ENCODE measurements around the gene VGLL2. TPM values are rescaled to one million over a fixed set of nuclear protein-coding genes. Genes with fewer than 3 reads are reported as not detected.

VGLL2 gene
- total and polyA plus RNA-seq, 2 donors (not counting 3 experiments of a cell fraction or from before 2014, with no cell fraction given): not detected

DNA sequence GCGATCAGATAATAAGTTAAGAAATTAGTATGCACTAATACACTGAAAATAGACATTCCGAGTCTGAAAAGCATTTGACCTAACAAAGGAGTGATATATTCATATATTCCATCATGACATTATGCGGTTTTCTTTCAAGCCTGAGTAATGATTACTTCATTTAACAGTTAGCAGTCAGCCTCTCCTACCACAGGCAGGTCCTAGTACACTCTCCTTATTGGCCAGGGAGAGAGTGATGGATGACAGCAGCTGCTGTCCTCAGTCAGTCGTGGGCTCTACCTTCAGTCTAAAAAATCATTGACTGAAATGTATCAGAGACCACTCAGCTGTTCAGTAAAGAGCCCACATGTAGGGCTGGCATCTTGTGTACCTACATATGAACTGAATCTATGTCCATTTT lies 33.2 kb upstream of the VGLL2 start:
- Histone ChIP-seq H3K36me3 (ENCODE audit: control insufficient read depth in 2 of 2, extremely low read depth in 1 of 2, insufficient read depth in 2 of 2, low read length in 2 of 2) (no peaks in the 10 kb centered on the region), H3K4me2 (ENCODE audit: insufficient read depth, low read length) (no peak overlapping the region), H3K27ac (ENCODE audit: insufficient read depth, low read depth, low read length) (no peak overlapping the region), H4K20me1 (replicated peaks; ENCODE audit: control insufficient read depth, extremely low read depth, insufficient read depth, low read length) (no peaks in the 10 kb centered on the region), H3K9me3 (replicated peaks; ENCODE audit: control insufficient read depth, insufficient read depth, low read length) (no peaks in the 10 kb centered on the region), H2AFZ (ENCODE audit: low read depth, low read length) (no peak overlapping the region), H3K4me1 (ENCODE audit: control insufficient read depth, extremely low read depth, insufficient read depth, low read length) (no peaks in the 10 kb centered on the region), H3K27me3 (ENCODE audit: control insufficient read depth in 2 of 2, insufficient read depth in 2 of 2, low read length in 2 of 2) (no peaks in the 10 kb centered on the region), H3K9ac (replicated peaks; ENCODE audit: extremely low read depth, insufficient read depth, low read length) (no peak overlapping the region), H3K79me2 (ENCODE audit: control insufficient read depth, insufficient read depth, low read length) (no peaks in the 10 kb centered on the region), H3K9me1 (replicated peaks; ENCODE audit: control insufficient read depth, extremely low read depth, insufficient read depth, low read length) (no peaks in the 10 kb centered on the region), H3K4me3 (replicated peaks in 1 of 3; ENCODE audit: insufficient read depth in 1 of 3, low read depth in 1 of 3, low read length in 3 of 3) (no peak overlapping the region)
- ChIA-PET POLR2A (no interaction called here), CTCF (no interaction called here)
- dilution Hi-C loops (cut with MboI; ENCODE audit: extremely low pct_ligation_motif_present, low sequenced_read_pairs) (no loop called here), intact Hi-C loops (cut with micrococcal nuclease) (no loop called here)
- TF ChIP-seq EZH2 (IDR thresholded peaks at IDR 0.05; ENCODE audit: borderline replicate concordance, low read depth, low read length, severe bottlenecking) (no peak), FOS (IDR thresholded peaks at IDR 0.05; ENCODE audit: borderline replicate concordance, insufficient read depth, low read length) (no peak), GATA2 (IDR thresholded peaks at IDR 0.05; ENCODE audit: insufficient read depth, insufficient read length, low read depth, low read length) (no peak), MYC (IDR thresholded peaks at IDR 0.05; ENCODE audit: low read depth, low read length) (no peak), JUN (IDR thresholded peaks at IDR 0.05; ENCODE audit: borderline replicate concordance, insufficient read depth, insufficient read length, low read depth) (no peak), POLR2AphosphoS5 (IDR thresholded peaks at IDR 0.05; ENCODE audit: insufficient read depth, low read depth, low read length) (no peak), POLR2A (IDR thresholded peaks at IDR 0.05; ENCODE audit: low read depth, low read length) (no peak)
- TF ChIP-seq, protein P1, sequence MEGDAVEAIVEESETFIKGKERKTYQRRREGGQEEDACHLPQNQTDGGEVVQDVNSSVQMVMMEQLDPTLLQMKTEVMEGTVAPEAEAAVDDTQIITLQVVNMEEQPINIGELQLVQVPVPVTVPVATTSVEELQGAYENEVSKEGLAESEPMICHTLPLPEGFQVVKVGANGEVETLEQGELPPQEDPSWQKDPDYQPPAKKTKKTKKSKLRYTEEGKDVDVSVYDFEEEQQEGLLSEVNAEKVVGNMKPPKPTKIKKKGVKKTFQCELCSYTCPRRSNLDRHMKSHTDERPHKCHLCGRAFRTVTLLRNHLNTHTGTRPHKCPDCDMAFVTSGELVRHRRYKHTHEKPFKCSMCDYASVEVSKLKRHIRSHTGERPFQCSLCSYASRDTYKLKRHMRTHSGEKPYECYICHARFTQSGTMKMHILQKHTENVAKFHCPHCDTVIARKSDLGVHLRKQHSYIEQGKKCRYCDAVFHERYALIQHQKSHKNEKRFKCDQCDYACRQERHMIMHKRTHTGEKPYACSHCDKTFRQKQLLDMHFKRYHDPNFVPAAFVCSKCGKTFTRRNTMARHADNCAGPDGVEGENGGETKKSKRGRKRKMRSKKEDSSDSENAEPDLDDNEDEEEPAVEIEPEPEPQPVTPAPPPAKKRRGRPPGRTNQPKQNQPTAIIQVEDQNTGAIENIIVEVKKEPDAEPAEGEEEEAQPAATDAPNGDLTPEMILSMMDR (IDR thresholded peaks at IDR 0.05; ENCODE audit: extremely low read depth in 1 of 2, insufficient read depth in 1 of 2, low read depth in 1 of 2, low read length in 2 of 2): no peak
- TF ChIP-seq, protein P2, sequence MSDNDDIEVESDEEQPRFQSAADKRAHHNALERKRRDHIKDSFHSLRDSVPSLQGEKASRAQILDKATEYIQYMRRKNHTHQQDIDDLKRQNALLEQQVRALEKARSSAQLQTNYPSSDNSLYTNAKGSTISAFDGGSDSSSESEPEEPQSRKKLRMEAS (IDR thresholded peaks at IDR 0.05; ENCODE audit: insufficient read depth, insufficient read length): no peak
- FAIRE-seq (no peak), DNase-seq (ENCODE audit: low read depth, low spot score) (no peak)
- BruUV-seq (replicated peaks): no TSS peak
